OCI-LY1 (cell line): ENCODE results near the gene RAB10.

Experiments used
- CTCF ChIP-seq: fragments of 200-600 bp; sonication (generic), shearing (Covaris generic); IDR thresholded peaks from 2 replicates; pipeline ENCODE4 v1.5.1; 2017; ENCODE audit warnings: mild to moderate bottlenecking, antibody characterized with exemption, low read length, moderate library complexity, mixed read lengths
- EZH2 ChIP-seq: fragments of 200-600 bp; sonication (generic), shearing (Covaris generic); IDR thresholded peaks from 2 replicates; pipeline ENCODE4 v1.8.0; 2017; ENCODE audit warnings: borderline replicate concordance, mixed run types, mild to moderate bottlenecking, antibody characterized with exemption, low read length, moderate library complexity, mixed read lengths

- TF ChIP-seq EZH2 (no peak), CTCF (no peak)
These were observed 52.9 kb downstream of the RAB10 start for GRCh38 chr2:26086779-26087178.
